OCI-LY7 (cell line): Measurements from ENCODE around the gene TES.

Source experiments
- CTCF ChIP-seq: fragments of 200-600 bp; sonication (generic); conservative IDR thresholded peaks from 2 replicates; pipeline ENCODE4 v1.5.1; 2014; ENCODE audit warnings: mild to moderate bottlenecking, antibody characterized with exemption, low read length, moderate library complexity, mixed read lengths
- EZH2phosphoT487 ChIP-seq: fragments of 200-600 bp; sonication (generic); IDR thresholded peaks from 2 replicates; pipeline ENCODE4 v1.6.1; 2018; ENCODE audit warnings: low read depth, borderline replicate concordance, mild to moderate bottlenecking, mixed run types, antibody characterized with exemption, low read length, moderate library complexity, mixed read lengths

GRCh38 chr7:116236020-116236630, 25.8 kb downstream of the TES start:
- TF ChIP-seq EZH2phosphoT487 (no peak), CTCF (peak; percentile 78)
